Hepatocyte (in vitro differentiated cells): Measurements from ENCODE around the gene SNX9.

Experiments used
- CTCF ChIP-seq: fragments of 200-600 bp; sonication (generic); IDR thresholded peaks from 2 replicates; pipeline ENCODE4 v1.5.1; 2016; ENCODE audit warnings: antibody characterized with exemption, mild to moderate bottlenecking; ENCODE audit not compliant: poor library complexity
- EZH2 ChIP-seq: fragments of 200-600 bp; sonication (generic); IDR thresholded peaks from 2 replicates; pipeline ENCODE4 v1.6.1; 2016; ENCODE audit warnings: antibody characterized with exemption, mild to moderate bottlenecking, borderline replicate concordance
- EZH2phosphoT487 ChIP-seq: fragments of 200-600 bp; sonication (generic); IDR thresholded peaks from one replicate; pipeline ENCODE4 v1.6.1; 2018; ENCODE audit warnings: antibody characterized with exemption, mild to moderate bottlenecking, low read depth, moderate library complexity; ENCODE audit not compliant: unreplicated experiment, severe bottlenecking

DNA sequence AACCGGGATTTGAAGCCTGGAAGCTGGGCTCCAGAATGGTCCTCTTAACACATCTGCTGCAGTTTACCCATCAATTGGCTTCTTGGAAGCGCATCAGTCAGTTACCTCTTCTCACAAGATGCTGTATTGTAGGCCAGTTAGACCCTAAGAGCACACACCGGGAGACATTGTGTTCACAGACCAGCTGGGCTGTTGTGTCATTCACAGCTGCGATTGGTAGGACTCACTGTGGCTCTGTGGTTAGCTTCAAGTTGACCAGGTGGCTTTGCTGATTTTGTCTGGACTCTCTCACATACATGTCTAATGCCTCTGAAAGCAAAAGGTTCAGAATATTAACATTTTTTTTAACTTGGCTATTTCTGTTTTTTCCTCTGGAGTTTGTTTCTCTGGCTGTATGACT, 64.8 kb downstream of the SNX9 start:
- TF ChIP-seq CTCF (no peak), EZH2 (no peak), EZH2phosphoT487 (no peak)
